IPS-18c (cell line): Measurements from ENCODE around the gene ELL3.
"Not testable (repeated sequence)": the region's sequence is repeated elsewhere in the genome, so short reads cannot be mapped to it uniquely, and the experiment has no call there.

Experiments
- H3K4me3 ChIP-seq: 2 replicates; pipeline ENCODE4 v1.7.0; 2013; ENCODE audit warnings: low read depth, mild to moderate bottlenecking, low read length, moderate library complexity; ENCODE audit not compliant: insufficient read depth
- H3K9me3 ChIP-seq: one replicate; pipeline ENCODE4 v1.6.1; 2013; ENCODE audit warnings: mild to moderate bottlenecking, low read length, moderate library complexity; ENCODE audit not compliant: control insufficient read depth, insufficient read depth

Gene ELL3

GRCh38 chr15:43776718-43777266 is at the start of gene ELL3:
Gene ELL3, minus strand, starts transcription at chr15:43776966. Its CDS starts 65 bp downstream, at chr15:43776901.
- Histone ChIP-seq H3K9me3 (no peaks in the 10 kb centered on the region), H3K4me3 (peak within 1 kb of the TSS; percentile 87)

GRCh38 chr15:43826029-43826507 is 49.3 kb upstream of the ELL3 start:
- no peak overlapping the region; the same call in 1 of the 2 replicates for H3K4me3 ChIP-seq
- H3K9me3 ChIP-seq, result peaks cover 4% of the 10 kb centered on the region

GRCh38 chr15:43825305-43825704 is 48.5 kb upstream of the ELL3 start:
- H3K9me3 ChIP-seq, H3K4me3 ChIP-seq: not testable (repeated sequence)

GRCh38 chr15:43824302-43825246 is 47.8 kb upstream of the ELL3 start, which contains the start of gene MFAP1:
Gene MFAP1, minus strand, starts transcription at chr15:43824690. Its CDS starts 121 bp downstream, at chr15:43824569.
- peak within 1 kb of the TSS; percentile 92 for H3K4me3 ChIP-seq
- H3K9me3 ChIP-seq, result peaks cover 4% of the 10 kb centered on the region

GRCh38 chr15:43821505-43821904 is 44.7 kb upstream of the ELL3 start:
- no peak overlapping the region for H3K4me3 ChIP-seq
- H3K9me3 ChIP-seq, result peaks cover 4% of the 10 kb centered on the region

GRCh38 chr15:43815064-43815463 is 38.3 kb upstream of the ELL3 start:
- not testable (repeated sequence) for H3K9me3 ChIP-seq, H3K4me3 ChIP-seq

- Histone ChIP-seq H3K4me3 (no peak overlapping the region), H3K9me3 (no peaks in the 10 kb centered on the region)
These were observed 32.4 kb upstream of the ELL3 start for GRCh38 chr15:43808960-43809678.

GRCh38 chr15:43808435-43808950 is 31.7 kb upstream of the ELL3 start:
- no peak overlapping the region for H3K4me3 ChIP-seq
- H3K9me3 ChIP-seq, result no peaks in the 10 kb centered on the region

GRCh38 chr15:43802676-43803075 is 25.9 kb upstream of the ELL3 start:
- H3K9me3 ChIP-seq, H3K4me3 ChIP-seq: not testable (repeated sequence)

GRCh38 chr15:43800286-43801141 is 23.7 kb upstream of the ELL3 start, which contains the start of gene HYPK:
Gene HYPK, plus strand, starts transcription at chr15:43800599. Its CDS starts 24 bp downstream, at chr15:43800623.
- no peaks in the 10 kb centered on the region for H3K9me3 ChIP-seq

GRCh38 chr15:43799945-43800285 is 23.1 kb upstream of the ELL3 start, which contains the start of gene SERINC4:
Gene SERINC4, minus strand, starts transcription at chr15:43800220. Its CDS starts 234 bp downstream, at chr15:43799986.
- Histone ChIP-seq H3K4me3 (peak within 1 kb of the TSS; percentile 99), H3K9me3 (no peaks in the 10 kb centered on the region)

More at GRCh38 chr15:43800286-43801141, 23.7 kb upstream of the ELL3 start, which contains the start of gene HYPK:
- H3K4me3 ChIP-seq, result peak within 1 kb of the TSS; percentile 99

- no peak overlapping the region for H3K4me3 ChIP-seq
- no peaks in the 10 kb centered on the region for H3K9me3 ChIP-seq
These were observed 22.6 kb upstream of the ELL3 start for GRCh38 chr15:43799209-43799944.

GRCh38 chr15:43796566-43796965 is 19.8 kb upstream of the ELL3 start:
- Histone ChIP-seq H3K4me3 (no peak overlapping the region), H3K9me3 (no peaks in the 10 kb centered on the region)

GRCh38 chr15:43795997-43796396 is 19.2 kb upstream of the ELL3 start:
- Histone ChIP-seq H3K4me3 (no peak overlapping the region), H3K9me3 (no peaks in the 10 kb centered on the region)

GRCh38 chr15:43795197-43795596 is 18.4 kb upstream of the ELL3 start:
- Histone ChIP-seq H3K4me3 (no peak overlapping the region), H3K9me3 (no peaks in the 10 kb centered on the region)
